G401 (cell line): ENCODE measurements around the gene ARID1B. TPM values are rescaled to one million over a fixed set of nuclear protein-coding genes. Genes with fewer than 3 reads are reported as not detected.
A peak's percentile ranks its signal among the peaks of the same experiment; 100 is the strongest.

ENCODE experiments used
- DNase-seq: peaks from one replicate; pipeline ENCODE4 v3.0.0-alpha.2; 2015; ENCODE audit warnings: low spot score
- in situ Hi-C: cut with HindIII; loops from 2 replicates; pipeline ENCODE4 v1.10.0; 2016; ENCODE audit warnings: low sequenced_read_pairs, mixed read lengths
- total RNA-seq: library from RNA; depleted of rRNA; stranded (reverse); fragments of >200 nt; shearing (Covaris generic); gene quantifications from 2 replicates; pipeline ENCODE4 v1.2.3, GENCODE V29; 2014

ARID1B gene
- total RNA-seq, 1 experiment from 2014 or later, result 24.3 TPM

DNA sequence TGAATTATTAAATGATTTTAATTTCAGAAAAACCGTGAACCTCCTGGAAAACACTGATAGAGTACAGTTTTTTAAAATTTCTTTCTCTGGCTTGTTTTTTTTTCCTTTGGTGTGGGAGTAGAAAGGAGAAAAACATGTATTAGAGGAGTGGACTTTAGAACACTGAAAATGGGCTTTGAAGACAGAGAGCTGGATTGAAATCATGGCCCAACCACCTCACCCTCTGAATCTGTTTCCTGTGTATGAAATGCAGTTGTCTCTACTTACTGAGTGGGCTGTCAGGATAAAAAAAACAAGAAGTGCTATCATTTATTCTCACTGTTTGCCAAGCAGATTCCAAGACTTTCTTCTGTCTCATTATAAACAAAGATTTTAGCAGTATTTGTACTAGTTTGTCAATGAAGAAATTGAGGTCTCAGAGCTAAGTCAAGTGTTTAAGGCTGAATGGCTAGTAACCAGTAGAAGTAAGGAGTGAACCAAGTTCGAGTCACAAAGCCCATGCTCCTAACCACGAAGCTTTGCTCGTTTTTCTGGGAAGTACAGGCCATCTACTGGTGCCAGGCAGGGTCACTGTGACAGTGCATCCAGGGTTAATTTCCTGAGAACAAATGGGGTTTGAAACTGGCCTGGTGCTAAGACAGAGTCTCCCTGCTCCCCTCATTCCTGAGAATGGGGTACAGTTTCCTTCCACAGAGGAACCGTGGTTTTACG, 289.8 kb downstream of the ARID1B start:
- DNase-seq, result peak; percentile 56
- in situ Hi-C loops, result no loop called here

GRCh38 chr6:157067507-157067906, 290.3 kb downstream of the ARID1B start:
- in situ Hi-C loops, result no loop called here
- DNase-seq, result peak; percentile 61

GRCh38 chr6:157068691-157069324, 291.6 kb downstream of the ARID1B start:
- in situ Hi-C loops, result no loop called here
- DNase-seq, result no peak

DNA sequence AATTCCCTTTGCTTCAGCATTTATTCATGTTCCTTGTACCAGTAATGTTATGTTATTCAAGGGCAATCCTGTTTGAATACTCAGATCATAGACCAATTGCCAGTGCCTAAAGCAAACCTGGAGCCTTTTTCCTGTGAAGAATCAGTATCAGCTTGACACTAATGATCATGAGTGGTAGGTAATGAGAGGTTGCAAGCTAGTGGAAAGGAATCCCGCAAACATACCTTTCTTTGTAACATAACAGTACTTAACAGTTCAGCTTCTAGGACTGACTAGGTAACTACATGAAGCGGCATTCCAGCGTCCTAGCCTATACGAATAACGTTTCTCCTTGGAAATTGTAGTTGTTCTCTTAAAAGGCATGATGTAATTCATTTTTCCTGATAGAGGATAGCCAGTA, 292.4 kb downstream of the ARID1B start:
- no peak for DNase-seq
- in situ Hi-C loops, result no loop called here

- in situ Hi-C loops, result no loop called here
Observed at GRCh38 chr6:157070403-157071107, 293.4 kb downstream of the ARID1B start.

GRCh38 chr6:157072128-157072527, 294.9 kb downstream of the ARID1B start:
- in situ Hi-C loops, result no loop called here
- DNase-seq, result no peak

More at GRCh38 chr6:157070403-157071107, 293.4 kb downstream of the ARID1B start:
- peak; percentile 97 for DNase-seq

DNA sequence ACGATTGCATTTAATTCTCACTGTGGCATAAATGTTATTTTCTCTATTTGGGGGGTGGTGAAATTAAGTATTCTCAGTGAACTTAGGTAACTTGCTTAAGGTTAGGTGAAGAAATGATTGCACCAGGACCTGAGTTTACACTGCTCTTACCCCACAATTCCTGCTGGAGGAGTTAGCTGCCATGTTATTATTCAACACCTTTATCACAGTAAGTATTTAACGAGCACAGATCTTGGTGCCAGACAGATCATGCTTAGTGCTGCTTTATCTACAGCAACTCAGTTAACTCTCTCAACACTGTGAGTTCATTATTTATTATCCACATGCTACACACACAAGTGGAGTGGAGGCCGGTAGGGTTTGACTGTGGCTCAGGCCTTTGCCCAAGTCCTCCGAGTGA, 296.4 kb downstream of the ARID1B start:
- DNase-seq, result no peak
- in situ Hi-C loops, result no loop called here

DNA sequence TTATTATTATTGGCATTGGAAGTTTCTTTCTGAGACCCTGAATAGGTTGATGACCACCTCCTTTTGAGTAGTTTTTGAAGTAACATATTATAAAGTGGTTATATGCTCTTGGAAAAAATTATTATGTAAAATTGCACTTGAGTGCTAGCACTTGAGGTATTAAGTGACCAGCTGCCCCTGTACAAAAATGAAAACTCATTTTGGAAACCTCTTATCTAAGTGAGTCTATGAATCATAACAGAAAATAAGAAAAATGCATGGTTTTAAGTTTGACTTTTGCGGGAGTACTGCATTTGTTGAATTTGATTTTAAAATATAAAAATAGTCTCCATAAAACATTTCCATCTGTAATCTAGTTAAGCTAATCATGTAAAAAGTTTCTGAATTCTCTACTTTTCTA, 297.8 kb downstream of the ARID1B start:
- DNase-seq, result no peak
- in situ Hi-C loops, result no loop called here

GRCh38 chr6:157075549-157076450, 298.6 kb downstream of the ARID1B start:
- in situ Hi-C loops, result no loop called here
- DNase-seq, result no peak

DNA sequence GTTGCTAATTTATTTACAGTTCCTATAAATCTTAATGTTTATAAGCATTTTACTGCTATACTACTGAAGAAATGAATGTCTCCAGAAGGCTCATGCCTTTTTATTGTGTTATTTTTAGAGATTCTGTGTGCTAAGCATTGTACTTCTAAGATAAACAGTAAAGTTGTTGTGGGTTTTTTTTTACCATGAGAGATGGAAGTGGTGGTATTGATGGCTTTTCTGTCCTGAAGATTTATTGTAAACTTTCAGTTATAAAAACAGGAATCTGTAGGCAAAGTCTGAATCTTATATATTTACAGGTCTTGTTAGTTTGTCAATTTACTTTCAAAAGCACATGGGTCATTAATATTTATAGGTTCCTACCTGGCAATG, 299.3 kb downstream of the ARID1B start:
- no peak for DNase-seq

DNA sequence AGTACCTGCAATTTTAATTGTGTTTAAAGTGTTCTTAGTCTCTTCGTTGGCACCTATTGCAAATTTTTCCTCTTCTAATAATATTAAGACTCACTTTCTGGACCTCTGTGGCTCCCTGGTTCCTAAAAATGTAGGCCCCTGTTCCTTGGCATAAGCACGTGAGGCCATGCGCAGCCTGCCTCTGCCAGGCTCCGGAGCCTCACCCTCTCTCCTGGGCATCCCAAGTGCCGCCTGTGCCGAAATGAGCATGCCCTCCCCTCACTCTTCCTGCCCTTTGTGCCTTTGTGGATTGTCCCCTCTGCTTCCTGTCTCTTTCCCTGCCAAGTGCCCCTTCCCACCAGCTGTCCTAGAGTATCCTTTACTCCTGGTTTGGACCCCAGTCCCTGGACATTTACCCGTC, 300.1 kb downstream of the ARID1B start:
- no peak for DNase-seq
- in situ Hi-C loops, result no loop called here

More for the DNA sequence above, 299.3 kb downstream of the ARID1B start:
- in situ Hi-C loops, result no loop called here

DNA sequence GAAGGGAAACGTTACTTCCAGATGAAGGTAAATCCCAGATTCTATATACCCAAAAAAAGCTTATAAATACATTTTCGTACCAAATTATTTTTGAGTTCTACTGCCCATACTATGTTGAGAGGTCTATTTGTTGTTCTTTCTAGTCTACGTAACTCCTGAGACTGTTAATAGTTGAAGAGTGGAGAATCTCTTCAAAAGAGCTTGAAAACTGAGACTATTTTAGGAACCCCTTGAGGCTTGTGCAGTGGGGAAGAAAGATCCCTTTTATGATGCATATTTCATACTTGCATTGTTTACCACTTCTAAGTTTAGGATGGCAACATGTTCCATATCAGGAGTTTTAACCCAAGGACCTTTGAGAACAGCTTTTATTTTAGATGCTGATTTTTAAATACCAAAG, 301.1 kb downstream of the ARID1B start:
- DNase-seq, result no peak
- in situ Hi-C loops, result no loop called here

- in situ Hi-C loops, result no loop called here
- DNase-seq, result no peak
Observed at GRCh38 chr6:157079277-157079676, 302.1 kb downstream of the ARID1B start.

DNA sequence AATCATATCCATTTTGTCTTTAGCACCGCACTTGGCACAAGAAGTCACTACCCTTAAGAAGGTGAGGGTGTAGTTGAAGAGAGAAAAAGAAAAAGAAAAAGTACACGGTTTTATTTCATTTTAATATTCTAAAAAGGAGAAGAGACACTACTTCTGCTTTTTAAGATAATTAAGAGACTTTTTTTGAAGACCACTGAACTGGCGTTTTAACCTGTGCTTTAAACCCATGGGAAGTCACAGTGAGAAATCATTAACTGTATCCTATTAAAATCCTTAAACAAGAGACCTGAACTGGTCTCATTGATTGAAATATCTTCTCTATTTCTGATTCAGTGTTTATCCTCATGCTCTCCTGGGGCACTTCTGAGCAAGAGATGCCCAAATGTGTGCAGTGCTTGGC, 302.6 kb downstream of the ARID1B start:
- in situ Hi-C loops, result no loop called here

DNA sequence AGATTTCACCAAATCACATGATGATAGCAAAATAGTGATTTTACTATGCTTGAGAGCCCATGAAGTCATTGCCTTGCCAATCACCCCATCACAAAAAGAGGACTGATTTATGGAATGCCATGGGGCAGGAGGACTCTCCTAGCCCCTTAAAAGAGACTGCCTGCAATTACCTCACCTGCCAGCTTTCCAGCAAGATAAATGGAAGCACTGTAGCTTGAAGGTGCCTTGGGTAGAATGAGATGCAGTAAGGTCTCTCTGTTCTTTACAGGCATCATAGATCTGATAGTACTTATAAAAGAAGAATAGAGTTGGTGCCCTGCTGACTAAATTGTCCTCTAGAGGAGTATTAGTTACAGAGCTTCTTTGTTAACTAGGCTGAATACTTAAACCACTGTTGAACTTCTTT, 303.8 kb downstream of the ARID1B start:
- no peak for DNase-seq
- in situ Hi-C loops, result no loop called here

More for the DNA sequence above, 302.6 kb downstream of the ARID1B start:
- no peak for DNase-seq

GRCh38 chr6:157083343-157083742, 306.2 kb downstream of the ARID1B start:
- in situ Hi-C loops, result no loop called here
- no peak for DNase-seq

GRCh38 chr6:157086632-157087031, 309.5 kb downstream of the ARID1B start:
- DNase-seq, result no peak
- in situ Hi-C loops, result no loop called here

DNA sequence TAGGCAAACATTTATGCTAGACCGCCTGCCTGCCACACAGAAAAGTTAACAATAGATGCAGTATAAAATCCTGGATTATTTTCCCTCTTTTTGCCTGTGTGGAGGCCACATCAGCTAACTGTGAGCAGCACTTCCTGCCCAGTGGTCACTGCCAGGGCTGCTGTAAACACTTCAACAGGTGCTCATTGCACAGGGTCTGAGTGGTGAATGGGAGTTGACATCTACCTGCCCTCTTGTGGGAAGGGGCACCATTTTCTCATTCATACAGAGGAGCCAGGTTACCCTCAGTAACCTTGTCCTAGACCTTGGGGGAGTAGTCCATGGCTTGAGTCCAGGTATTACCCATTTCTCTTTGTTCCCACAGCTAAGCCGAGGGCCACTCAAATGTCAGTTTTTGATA, 310.8 kb downstream of the ARID1B start:
- DNase-seq, result no peak
- in situ Hi-C loops, result no loop called here

DNA sequence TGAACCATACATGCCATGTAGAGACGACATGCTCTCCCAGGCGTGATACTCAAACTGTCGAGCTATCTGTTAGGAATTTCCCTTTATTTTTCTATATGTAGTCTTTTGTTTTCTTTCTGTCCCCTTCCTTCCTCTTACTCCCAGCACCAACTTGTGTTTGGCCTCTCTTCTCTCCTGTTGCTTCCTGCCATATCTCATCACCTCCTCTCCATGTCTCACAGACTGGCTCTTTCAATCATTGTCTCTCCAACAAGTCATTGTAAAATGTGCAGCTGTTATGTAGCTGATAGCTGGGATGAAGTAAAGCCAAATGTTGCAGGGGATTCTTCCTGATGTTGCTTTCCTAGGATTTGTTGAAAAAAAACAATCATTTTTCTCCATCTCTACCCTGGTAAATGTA, 311.7 kb downstream of the ARID1B start:
- DNase-seq, result no peak
- in situ Hi-C loops, result no loop called here
